Pons (tissue), 1 donor: ENCODE measurements around the gene PCED1A.
"Not testable (repeated sequence)": the region's sequence is repeated elsewhere in the genome, so short reads cannot be mapped to it uniquely, and the experiment has no call there.

Source experiments
- DNase-seq: peaks from one replicate; pipeline ENCODE4 v3.0.0-alpha.2; 2016; ENCODE audit warnings: low spot score

The PCED1A gene

GRCh38 chr20:2866236-2866635 is 25.8 kb upstream of the PCED1A start:
- no peak for DNase-seq

DNA sequence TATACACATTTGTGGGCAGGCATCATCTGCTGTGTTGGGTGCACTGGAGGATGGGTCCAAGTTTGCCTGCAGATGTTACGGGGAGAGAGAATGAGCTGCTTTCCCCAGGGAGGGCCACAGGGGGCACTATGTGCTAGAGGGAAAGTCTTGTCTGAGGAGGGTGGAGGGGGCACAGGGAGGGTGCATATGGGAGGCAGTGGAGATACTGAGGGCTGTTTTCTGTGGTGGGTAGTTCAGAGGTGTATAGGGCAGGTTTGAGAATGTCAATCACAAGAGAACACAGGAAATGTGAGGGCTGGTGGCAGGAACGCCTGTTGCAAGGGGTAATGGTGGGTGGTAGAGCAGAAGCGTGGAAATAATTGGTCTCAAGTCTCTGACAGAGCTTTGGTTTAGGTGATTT is 25.2 kb upstream of the PCED1A start:
- DNase-seq: no peak

GRCh38 chr20:2865101-2865500 is 24.6 kb upstream of the PCED1A start:
- no peak for DNase-seq

- no peak for DNase-seq
These were observed 24.2 kb upstream of the PCED1A start for GRCh38 chr20:2864626-2865025.

DNA sequence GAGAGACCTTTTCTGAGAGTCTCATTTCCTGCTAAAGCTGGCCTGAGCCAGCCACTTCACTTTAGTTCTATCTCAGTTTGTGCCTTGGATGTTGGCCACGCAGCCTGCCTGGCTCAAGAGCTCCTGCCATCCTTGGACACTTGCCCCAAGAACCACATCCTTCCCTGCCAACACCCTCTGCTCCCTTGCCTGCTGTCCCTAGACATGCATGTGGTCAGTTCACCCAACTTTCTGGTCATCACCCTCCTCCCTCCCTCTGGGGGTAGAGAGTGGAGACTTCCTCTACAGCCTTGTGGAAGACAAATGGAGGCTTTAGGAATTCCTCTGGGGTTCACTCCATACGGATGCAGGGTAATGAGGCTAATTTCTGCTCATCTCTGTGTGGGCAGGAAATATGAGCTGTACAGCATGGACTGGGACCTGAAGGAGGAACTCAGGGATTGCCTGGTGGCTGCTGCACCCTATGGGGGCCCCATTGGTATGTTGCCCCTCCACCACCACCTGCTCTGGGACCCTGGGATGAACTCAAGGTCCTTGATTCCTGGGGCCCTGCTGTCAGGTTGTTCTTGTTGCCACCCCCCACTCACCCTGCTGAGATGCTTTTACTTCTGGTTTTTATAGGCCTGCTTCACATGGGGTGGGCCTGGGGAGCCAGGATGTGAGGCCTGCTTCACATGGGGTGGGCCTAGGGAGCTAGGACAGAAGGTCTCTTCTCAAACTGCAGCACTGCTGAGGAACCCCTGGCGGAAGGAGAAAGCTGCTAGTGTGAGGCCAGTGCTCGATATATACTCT is 19.1 kb upstream of the PCED1A start:
- peak; percentile 34 for DNase-seq

DNA sequence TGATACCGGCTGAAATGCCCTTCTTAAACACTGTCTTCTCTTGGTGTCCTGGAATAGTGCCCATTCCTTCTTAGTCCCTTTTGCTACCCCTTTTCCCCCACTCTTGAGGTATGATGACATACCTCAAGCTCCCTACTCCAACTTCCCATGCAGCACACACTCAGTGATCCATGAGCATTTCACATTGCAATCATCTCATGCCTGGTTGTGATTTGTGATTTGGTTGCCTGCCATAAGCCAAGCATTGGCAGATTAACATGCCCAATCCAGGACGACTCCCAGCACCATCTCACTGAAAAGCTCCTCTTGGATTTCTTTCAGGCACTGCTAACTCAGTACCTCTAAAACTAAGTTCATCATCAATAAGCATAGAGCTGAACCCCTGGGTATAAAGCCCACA is 18.1 kb upstream of the PCED1A start:
- DNase-seq: no peak

DNA sequence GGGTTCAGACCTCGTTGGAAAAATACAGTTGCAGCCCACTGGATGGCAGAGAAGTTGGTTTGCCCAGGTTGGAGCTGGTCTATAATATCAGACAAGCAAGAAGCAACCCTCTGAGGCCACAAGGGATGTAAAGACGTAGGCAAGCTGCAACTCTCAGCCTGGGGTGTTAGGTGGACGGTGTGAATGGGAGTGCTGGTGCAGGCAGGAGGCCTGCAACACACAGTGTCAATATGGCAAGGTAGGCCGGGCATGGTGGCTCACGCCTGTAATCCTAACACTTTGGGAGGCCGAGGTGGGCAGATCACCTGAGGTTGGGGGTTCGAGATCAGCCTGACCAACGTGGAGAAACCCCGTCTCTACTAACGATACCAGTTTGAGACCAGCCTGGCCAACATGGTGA is 10.6 kb upstream of the PCED1A start:
- DNase-seq: no peak

DNA sequence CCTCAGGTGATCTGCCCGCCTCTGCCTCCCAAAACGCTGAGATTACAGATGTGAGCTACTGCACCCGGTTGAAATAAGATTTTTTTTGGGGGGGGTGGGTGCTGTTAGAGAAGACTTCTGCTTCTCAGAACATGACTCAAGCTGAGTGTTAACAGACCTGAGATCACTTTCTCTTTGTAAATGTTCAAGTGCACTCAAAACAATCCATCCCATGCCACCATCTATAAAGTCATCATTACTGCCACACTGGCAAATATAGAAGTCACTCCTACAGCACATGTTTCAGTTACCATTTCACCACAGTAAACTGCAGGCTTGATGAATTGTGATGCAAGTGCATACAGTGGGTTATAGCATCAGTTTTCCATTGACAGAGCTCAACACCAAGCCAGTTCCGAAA is 9.1 kb upstream of the PCED1A start:
- no peak for DNase-seq

DNA sequence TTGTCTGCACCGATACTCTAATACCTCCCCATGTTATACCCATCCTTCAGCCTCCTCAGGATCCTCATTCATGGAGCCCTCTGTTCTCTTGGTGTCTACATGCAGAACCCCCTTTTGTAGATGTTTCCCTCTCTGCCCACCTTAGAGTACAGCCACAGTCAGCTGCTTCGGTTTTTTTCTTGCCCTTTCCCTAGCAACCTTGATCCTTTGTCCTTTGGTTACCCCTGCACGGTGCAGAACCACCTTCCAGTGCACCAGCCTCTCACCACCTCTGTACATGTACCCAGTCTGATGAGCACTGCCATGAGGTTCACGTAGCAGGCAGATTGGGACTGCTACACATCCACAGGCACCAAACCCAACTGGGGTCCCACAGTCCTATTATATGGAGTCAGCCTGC is 7.3 kb upstream of the PCED1A start:
- DNase-seq: no peak

GRCh38 chr20:2846698-2847097 is 6.2 kb upstream of the PCED1A start:
- no peak for DNase-seq

DNA sequence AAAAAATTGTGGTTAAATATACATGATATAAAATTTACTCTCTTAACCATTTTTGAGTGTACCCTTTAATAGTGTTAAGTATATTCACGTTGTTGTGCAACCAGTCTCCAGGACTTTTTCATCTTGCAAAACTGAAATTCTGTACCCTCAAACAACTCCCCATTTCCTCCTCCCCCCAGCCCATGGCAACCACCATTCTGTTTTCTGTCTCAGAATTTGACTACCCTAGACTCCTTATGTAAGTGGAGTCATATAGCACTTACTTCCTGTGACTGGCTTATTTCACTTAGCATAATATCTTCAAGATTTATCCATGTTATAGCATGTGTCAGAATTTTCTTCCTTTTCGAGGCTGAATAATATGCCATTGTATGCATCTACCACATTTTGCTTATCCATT is 5.2 kb upstream of the PCED1A start:
- no peak for DNase-seq

GRCh38 chr20:2840967-2841531 is 594 bp upstream of the PCED1A start:
- DNase-seq: peak; percentile 14

GRCh38 chr20:2839732-2840137 is 720 bp downstream of the PCED1A start:
- DNase-seq: no peak

- DNase-seq: no peak
These were observed 1.4 kb downstream of the PCED1A start for GRCh38 chr20:2838847-2839671.

- DNase-seq: no peak
These were observed 2.2 kb downstream of the PCED1A start for GRCh38 chr20:2838170-2838797.

DNA sequence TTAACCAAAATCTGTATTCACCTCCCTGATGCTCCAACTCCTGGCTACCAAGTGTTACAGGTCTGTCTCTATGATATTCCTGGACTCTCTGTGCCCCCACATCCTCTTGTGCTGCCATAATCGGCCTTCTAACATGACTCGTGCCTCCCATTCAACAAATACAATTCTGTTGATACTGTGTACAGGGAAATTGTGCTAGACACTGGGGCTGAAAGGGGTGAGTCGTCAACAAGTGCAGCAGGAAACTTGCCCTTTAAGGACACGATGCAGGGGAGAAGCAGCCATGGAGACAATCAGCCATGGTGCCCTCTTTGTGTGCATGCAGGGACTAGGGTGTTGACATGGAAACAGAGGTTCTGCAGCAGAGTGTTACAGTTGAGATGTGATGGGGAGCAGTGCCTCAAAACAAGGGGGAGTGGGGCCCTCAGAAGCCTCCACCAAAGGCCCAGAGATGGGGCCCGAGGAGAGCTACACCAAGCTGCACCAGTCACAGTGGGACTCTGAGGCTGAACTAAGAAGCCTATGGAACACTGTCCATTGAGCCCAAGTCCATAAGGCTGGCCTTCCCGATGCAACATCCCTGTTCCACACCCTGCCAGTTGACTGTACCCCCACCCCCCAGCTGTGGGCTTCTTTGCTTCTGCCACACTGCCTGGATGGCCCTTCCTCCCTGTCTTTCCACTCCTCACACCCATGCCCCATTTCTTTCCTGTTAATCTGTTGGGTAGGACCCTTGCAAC is 3.1 kb downstream of the PCED1A start:
- no peak for DNase-seq

DNA sequence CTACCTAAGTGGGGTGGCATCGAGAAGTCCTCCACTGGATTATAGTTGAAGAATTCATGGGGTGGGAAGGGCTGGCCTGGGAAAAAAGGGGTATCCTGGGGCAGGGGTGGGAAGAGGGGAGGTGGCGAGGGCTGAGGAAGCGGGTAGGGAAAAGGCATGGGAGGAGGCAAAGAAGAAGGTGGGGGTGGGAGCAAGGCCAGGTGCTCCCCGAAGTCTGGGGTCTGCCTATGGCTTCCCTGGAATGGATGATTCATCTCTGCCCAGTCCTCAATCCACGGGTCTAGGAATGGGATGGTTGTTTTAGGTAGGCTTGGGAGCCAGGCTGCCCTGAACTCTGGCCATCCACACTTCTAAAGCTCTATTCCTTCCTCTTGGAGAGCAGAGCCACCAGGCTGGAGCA is 4.4 kb downstream of the PCED1A start:
- DNase-seq: no peak

GRCh38 chr20:2835331-2835796 is 5.1 kb downstream of the PCED1A start:
- no peak for DNase-seq

GRCh38 chr20:2834401-2835110 is 5.9 kb downstream of the PCED1A start:
- DNase-seq: no peak

GRCh38 chr20:2833761-2834160 is 6.7 kb downstream of the PCED1A start:
- no peak for DNase-seq

GRCh38 chr20:2831206-2831605 is 9.2 kb downstream of the PCED1A start:
- DNase-seq: not testable (repeated sequence)
